IPS-NIHi11 (cell line): ENCODE data around the gene CDK1.
"Not testable (repeated sequence)": the region's sequence is repeated elsewhere in the genome, so short reads cannot be mapped to it uniquely, and the experiment has no call there.

Experiments
- DNase-seq: peaks from one replicate; pipeline ENCODE4 v3.0.0; 2012; ENCODE audit warnings: mixed read lengths, low spot score

The CDK1 gene

DNA sequence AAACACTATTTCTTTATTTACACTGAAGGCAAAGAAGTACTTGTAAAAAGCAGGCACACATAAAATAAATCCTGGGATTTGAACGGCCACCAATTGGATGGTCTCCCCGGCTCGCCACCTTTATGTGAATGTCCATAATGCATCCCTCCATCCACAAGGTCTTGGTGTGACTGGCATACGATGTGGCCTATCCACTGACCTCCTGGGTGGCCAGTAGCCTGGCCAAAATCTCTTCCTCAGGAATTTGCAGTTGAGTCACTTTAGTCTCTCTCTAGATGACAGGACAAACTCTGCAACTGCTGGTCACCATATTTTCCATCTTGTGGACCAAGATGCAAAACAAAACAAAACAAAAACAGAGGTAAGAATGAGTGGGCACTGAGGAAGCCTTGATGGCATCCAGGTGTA is 39.1 kb downstream of the CDK1 start:
- no peak for DNase-seq

- no peak for DNase-seq
Observed at GRCh38 chr10:60818134-60818770, 40.0 kb downstream of the CDK1 start.

DNA sequence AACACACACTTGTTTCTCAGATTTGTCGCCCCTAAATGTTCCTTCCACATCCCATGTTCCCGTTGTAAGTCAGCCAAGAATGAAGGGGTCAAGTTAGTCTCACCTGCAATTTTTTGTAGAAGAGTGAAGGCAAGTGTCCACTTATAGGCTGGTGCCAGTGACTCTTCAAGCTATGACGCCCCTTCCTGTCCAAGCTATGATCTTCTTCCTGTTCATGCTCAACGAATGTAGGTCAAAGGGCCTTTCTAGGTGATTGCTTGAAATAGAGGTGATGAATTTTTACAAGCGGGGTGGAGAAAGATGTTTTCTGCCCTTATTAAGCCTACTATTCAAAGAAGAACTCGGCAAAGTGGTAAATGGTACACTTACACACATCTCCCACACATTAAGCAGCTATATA is 41.0 kb downstream of the CDK1 start:
- no peak for DNase-seq

- DNase-seq = no peak
Observed at GRCh38 chr10:60820093-60820754, 41.9 kb downstream of the CDK1 start.

GRCh38 chr10:60821656-60822055 is 43.4 kb downstream of the CDK1 start:
- DNase-seq = no peak

DNA sequence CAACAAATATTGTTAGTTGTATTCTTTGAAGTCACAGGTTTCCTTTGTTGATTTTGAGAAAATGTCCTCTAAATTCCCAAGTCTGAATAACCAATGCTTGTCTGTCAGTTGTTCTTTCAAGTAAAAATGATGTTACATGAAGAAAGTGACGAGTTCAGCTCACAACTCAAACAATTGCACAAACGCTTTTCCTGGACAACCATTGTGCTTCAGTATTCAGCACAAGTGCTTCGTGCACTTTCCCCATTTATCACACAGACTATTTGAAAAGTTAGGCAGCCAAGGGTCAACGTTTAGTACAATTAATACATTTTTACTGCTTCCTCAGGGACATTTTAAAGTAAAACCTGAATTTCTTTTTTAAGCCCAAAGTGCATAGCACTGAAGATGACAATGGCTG is 44.5 kb downstream of the CDK1 start:
- DNase-seq = no peak

- DNase-seq = no peak
Observed at GRCh38 chr10:60823324-60823723, 45.0 kb downstream of the CDK1 start.

DNA sequence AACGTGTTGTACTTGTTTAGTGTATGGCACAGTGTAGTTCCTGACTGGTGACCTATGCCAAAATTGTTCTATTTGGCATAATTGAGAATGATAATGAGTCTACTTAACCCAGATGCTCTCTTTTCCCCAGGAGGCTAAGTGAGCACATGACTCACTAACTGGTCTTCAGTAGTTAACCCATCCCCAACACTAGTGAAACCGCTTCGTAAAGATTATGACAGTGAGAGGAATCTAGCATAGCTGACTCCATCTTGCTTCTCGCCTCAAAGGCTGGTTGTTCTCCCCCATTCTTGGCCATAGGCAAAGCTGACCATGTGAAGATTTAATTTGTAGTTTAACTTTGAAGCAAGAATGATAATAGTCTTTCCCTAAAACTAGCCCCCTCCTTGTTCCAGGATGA is 47.2 kb downstream of the CDK1 start:
- no peak for DNase-seq

GRCh38 chr10:60827791-60828488 is 49.7 kb downstream of the CDK1 start:
- DNase-seq = peak; percentile 38

DNA sequence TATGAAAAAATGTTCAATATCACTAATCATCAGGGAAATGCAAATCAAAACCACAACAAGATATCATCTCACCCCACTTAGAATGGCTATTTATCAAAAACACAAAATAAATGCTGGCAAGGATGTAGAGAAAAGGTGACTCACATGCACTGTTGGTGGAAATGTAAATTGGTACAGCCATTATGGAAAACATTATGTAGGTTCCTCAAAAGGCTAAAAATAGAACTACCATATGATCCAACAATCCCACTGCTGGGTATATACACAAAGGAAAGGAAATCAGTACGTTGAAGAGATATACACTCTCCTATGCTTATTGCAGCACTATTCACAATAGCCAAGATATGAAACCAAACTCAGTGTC is 50.2 kb downstream of the CDK1 start:
- DNase-seq = no peak

- DNase-seq = not testable (repeated sequence)
Observed at GRCh38 chr10:60832136-60832535, 53.9 kb downstream of the CDK1 start.

- DNase-seq = no peak
Observed at GRCh38 chr10:60834401-60834800, 56.1 kb downstream of the CDK1 start.

DNA sequence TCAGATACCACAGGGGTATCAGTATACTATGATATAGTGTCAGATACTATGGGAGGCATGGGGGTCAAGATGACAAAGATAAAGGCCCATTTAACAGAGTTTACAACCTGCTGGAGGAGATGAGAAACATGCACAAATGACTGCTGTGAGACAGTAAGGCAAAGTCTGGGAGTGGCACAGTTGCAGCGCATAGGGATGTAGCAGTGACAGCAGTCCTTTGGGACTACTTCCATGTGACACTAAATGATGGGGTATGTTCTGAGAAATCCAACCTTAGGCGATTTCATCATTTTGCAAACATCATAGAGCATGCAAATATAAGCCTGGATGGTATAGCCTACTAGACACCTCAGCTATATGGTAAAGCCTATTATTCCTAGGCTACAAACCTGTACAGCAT is 56.8 kb downstream of the CDK1 start:
- DNase-seq = no peak

GRCh38 chr10:60841227-60841626 is 62.9 kb downstream of the CDK1 start:
- DNase-seq = not testable (repeated sequence)

DNA sequence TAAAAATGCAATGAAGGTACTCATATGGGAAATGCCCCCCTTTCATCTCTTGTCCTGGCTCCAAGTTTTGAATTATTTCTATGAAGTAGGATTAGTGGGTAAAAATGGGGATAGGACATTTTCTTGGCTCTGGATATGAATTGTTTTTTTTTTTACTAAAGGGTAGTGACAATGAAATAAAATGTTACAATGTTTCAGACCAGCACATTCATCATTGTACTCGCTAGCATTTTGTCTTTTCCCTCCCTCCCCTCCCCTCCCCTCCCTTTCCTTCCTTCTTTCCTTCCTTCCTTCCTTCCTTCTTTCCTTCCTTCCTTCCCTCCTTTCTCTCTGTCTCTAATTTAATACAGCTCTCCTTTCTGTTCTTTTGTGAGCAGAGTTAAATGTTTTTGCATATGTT is 64.4 kb downstream of the CDK1 start:
- no peak for DNase-seq
